GM19023 (cell line): ENCODE measurements around the gene TAGAP.

Experiments used
- ATAC-seq: cut with Tn5 transposase; IDR thresholded peaks from one replicate; pipeline ENCODE4 v1.9.1; 2021; ENCODE audit warnings: mild to moderate bottlenecking, moderate library complexity; ENCODE audit not compliant: unreplicated experiment

The TAGAP gene

DNA sequence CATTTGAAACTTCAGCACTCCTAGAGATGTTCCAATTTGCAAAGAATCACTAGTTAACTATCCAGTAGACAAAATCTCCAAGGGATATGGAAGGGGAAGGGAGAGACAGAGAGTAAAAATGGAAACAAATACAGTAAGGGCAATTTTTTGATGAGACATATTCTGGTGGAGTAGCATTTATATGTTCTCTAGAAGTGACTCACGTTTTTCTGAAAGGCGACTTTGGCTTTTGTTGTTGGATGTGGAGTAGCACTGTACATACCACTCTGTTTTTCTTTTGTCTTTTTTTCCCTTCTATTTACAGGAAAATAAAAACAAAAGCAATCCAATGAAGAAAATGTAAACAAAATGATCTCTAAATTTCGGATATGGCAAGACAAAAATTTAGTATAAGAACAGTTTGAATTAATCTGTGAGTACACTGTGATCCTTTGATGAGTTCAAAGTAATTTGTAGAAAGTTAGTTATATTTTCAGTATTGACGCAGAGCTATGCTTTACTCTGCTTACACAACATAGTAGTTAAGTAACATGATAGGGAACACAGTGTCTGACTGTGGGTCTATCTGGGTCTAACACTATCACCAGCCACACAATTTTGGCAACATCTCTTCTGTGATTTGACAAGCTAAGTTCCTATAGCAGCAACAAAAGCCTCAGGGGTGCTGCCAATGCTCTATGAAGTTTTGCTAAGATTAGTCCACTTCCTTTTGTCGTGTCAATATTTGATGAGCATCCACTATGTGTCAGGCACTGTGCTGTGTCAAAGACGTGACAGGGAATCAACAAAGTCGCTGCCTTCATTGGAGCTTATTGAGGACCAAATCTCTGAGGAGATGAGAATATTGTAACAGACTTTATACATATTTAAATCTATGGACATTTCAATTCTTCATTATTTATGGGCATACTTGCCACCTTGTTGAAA, 27.3 kb upstream of the TAGAP start:
- ATAC-seq = no peak

DNA sequence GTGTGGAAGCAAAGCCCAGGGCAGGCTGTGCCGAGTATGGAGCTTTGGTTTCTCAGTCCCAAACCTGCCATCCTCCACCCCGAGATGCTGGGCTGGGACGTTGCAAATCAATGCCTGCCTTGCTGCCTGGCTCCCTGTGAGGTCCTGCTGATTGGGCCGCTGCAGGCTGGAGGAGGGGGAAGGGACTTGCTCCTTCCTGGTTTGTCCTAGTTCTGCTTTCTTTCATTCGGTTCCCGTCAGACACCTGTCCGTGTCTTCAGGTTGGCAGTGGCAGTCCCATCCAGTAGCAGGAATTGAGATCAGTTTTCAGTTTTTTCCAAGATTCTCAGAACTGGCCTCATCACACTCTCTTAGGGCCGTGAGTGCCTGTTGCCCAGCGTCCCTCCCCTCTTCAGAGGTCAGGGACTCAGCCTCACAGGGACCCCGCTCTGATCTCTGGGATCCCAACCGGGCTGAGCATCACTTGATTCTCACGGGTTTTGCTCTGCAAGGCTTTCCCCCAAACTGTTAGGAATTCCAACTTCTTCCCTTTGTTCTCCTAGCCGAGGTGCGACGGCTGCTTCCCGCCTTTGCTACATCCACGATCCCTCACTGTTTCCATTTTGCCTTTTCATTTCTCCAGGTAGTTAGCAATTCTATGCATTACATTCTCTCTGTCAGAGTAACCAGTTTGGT, 24.2 kb upstream of the TAGAP start:
- ATAC-seq = no peak

DNA sequence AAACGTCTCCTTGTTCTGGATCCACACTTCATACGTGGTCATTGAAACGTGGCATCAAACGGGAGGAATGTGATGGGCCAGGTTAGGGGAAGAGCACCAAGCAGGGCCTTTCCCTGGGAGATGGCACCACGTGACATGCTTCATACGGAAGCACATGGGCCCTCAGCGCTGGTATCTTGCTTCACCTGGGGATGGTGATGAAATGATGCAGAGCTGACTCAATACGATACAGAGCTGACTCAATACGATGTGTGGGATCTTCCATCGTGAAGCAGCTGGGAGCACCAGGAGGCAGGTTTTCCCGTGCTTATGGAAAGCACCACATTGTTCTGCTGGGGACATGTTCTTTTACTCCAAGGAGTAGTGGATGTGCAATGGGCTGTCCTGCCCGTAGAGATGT, 22.5 kb upstream of the TAGAP start:
- ATAC-seq = no peak

DNA sequence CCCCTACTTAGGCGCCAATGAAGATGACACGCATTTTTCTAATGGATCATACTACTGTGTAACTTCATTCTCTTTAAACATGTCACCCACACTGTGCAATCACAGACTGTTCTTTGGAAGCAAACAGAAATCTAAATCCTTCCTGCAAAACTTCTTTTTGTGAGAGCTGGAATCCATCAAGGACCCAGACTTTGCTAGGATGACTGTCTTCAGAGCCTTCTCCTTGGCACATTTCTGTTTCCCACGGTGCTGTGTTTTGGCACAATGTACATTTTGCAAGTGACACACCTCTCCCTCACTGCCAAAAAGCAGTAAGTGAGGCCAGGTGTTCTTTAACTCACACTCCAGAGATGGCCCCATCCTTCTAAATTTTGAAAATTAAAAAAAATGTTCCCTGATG, 21.7 kb upstream of the TAGAP start:
- ATAC-seq = no peak

DNA sequence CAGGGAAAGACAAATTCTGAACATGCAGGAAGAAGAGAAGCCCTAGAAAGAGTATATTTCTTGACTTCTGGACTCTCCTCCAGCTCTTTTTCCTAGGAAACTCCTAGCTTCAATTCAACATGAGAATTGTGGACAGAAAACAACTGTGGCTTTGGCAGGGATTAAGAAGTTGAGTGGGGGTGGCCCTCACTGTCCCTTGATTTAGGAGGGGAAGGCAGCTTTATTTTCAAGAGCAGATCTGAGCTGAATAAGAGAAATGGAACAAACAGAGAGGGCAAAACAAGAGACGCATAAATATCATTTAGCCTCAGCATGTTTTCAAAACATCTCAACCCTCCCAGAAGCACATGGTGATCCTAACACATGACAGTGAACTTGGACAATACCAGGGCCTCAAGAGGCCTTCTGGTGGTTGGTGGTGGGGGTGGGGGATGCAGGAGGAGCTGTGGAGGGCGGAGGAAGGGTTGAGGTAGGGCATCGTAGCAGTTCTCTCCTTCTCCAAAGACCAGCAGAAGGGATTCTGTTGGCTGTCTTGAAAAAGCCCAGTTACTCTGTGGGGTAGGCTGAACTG, 21.1 kb upstream of the TAGAP start:
- ATAC-seq = no peak

DNA sequence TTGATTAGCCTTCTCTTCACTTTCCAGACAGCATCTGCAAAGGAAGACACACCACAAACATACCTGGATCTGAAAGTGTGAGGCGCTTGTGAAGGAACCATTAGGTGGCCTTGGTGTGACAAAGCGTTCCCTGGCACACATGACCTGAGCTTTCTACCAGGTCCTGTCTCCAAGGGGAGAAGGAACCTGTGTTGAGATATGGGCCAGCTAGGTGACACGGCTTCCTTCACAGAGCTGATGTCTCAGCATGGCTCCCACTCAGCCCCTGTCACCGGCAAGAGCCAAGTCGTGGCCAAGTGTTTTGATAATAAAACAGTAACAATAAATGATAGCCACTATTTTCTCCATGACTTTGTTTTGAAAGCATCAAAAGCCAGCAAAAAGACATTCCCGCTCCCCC, 20.3 kb upstream of the TAGAP start:
- ATAC-seq = no peak

DNA sequence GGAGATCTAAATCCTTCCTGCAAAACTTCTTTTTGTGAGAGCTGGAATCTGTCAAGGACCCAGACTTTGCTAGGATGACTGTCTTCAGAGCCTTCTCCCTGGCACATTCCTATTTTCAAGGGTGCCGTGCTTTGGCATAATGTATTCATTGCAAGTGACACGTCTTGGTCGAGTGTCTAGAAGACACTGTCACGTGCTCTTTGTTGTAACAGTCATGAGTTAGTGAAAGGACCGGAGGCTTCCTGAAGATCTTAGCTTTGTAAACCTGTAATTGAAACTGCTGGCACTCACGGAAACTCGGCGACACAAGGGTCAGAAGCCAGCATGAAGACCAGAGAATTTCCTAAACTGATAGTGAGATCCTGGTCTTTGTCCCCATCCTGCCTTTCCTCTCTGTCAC, 19.7 kb upstream of the TAGAP start:
- no peak for ATAC-seq

DNA sequence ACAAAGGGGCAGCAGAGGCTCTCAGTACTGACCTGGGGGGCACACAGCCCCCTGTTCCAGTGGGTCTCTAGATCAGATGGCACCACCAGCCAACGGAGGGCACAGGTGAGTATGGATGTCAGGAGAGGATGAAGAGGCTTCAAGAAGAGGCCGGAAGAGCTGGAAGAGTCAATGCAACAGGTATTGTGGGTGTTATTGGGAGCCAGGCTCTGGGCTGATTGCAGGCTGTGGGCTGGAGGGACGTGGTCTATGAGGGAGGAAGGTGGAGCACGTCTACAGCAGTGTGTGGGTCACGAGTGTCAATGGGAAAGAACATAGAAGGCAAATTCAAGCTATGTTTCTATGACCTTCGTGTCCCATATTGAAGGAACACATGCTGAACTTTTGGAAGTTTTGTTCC, 18.8 kb upstream of the TAGAP start:
- no peak for ATAC-seq

DNA sequence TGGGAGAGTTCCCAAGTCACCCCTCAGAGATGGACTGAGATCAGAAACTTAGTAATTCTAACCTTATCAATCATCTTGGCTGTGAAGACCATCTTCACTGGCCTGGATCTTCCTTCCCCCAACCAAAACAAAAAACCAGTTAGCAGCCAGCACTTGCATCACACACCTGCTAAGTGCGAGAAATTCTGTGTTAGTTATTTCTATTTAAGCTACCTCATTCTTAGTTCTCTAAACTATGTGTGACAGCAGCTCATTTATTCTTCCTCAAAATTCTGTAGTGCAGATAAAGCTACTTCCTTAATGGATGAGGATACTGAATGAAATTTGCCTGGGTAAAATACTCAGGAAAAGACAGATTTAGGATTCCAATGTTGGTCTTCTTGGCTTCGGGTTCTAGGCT, 18.2 kb upstream of the TAGAP start:
- ATAC-seq = no peak

DNA sequence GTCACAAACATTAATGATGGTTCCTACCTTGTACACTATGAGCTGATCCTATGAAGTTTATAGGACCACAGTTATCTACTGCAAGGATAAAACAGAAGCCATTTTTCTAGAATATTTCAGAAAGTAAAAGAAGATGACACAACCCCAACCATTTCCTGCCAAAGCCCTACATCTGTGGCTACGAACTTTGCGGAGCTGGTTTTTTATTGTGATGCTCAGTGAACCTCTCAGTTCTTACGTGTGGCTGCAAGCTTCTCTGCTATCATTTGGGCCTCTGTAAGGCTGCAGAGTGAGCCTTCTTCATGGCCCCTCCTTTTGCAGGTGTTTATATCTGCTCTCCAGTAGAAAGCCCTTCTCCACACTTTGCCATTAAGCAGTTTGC, 17.8 kb upstream of the TAGAP start:
- no peak for ATAC-seq

DNA sequence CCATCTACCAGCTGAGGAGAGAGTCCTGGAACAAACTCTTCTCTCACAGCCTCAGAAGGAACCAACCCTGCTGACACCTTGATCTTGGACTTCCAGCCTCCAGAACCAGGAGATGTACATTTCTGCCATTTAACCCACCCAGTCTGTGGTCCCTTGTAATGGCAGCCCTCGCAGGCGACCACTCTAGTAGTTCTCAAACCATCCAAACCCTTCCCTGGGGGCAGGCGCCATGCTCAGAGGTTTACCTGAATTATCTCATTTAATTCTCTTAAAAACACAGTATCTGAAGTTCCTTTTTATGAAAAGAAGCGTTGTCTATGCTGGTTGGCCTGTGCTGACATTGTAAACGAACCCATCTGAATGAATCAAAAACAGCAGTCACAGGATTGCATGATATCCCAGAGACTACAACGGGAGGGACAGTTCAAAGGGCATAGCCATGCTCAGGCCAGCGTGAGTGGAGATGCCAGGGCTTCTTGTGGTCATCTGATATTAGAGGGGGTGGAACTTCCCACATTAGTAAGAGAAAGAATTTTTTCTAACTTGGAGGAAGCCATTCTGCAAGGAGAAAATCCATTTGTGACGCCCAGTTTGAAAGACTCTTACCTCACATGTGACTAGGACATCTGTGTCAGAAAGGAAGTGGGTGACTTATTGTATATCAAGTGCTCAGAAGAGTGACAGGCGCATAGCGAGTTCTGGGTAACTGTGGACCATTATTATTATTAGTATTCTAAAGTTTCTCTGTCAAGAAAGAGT, 17.2 kb upstream of the TAGAP start:
- ATAC-seq = no peak

DNA sequence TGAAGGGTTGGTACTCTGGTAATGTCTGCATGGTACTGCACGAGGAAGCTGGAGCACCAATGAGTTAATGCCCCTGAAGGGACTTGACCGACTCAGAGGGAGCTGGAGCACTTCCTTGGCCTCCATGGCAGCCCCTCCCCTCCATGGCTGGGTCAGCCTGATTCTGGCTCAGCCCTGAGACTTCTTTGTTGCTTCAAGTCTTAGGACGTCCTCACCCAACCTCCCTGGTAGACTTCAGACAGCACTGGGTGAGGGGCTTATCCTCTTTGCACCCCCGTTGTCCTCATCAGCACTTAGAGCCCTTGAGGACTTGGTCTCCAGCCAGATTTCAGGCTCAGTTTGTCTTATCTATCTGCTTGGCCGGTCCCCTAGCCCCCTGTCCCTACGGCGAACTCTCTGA, 16.4 kb upstream of the TAGAP start:
- no peak for ATAC-seq

DNA sequence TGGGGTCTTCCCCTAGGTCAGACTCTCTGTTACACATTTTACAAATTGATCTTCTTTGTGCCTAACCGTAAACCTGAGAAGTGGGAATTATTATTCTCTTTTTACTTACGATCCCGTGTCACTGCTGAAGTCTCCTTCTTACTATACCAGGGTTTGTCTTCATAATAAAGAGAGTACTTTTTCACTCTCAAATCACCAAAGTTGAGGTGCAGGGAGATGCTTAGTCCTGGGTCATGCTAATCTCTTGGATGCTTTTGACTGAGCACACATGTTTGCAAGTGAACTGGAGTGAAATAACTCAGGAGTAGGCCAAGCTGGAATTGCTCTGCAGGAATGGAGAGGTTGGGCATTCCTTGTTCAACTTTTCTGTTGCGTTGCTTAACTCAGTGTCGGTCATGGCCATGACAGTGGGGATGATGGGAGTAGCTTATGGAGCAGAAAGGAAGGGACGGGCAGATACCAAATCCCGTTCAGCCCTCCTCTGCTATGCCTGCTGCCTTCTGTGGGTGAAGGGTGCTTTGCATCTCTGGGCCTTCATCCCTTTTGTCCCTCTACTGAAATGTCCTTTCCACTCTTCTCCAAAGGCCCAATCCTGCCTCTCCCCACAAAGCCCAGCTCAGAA, 15.2 kb upstream of the TAGAP start:
- no peak for ATAC-seq

DNA sequence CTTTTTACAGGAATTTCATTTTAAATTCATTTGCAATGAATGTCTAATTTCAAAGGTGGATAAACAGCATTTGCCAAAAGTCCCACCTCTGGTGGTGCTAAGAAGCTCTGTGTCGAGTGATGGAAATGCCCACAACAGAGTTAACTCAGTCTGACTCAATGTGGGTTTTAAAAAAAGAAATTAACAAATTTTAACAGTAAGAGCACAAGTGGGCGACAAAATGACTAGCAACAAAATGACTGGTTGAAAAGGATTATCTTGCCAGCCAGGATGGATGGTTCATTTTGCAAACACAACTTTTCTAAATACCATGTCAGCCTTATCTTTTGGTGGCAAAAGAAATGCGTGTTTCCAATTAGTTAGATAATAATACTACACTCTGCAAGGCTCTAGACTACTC, 14.3 kb upstream of the TAGAP start:
- no peak for ATAC-seq

DNA sequence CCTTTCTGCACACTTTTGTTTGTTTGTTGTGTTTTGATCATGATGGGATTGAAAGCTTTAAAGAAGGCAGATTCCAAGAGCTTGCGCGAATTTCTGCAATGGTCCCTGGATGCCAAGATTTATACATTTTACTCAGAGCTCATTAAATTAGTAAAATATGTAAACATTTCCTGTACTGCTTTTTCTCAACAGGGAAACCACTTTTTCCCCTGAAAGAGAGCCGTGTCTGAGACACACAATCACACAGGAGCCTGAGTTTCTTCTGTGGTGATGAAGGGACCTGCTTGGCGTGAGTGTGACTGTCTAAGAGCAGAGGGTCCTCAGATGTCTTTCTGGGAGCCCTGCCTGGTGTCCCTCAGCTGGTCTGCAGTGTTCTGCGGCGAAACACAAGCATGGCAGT, 12.1 kb upstream of the TAGAP start:
- no peak for ATAC-seq

DNA sequence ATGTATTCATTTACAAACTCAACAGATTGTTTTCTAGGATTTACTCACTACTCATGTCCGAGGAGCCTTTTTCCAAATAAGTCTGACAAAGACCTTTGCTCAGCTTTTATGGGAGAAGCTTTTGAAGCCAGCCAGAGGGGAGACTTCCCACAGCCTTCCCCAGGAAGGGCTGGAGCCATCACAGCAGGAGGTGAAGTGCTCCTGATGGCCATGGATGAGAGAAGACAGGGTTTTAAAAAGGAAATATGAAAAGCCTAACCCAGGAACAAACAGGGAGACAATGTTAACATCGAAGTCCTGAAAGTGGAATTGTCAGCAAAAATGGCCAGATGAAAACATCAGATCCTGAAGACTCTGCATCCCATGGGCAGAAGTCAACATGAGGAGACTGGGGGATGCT, 11.6 kb upstream of the TAGAP start:
- no peak for ATAC-seq

DNA sequence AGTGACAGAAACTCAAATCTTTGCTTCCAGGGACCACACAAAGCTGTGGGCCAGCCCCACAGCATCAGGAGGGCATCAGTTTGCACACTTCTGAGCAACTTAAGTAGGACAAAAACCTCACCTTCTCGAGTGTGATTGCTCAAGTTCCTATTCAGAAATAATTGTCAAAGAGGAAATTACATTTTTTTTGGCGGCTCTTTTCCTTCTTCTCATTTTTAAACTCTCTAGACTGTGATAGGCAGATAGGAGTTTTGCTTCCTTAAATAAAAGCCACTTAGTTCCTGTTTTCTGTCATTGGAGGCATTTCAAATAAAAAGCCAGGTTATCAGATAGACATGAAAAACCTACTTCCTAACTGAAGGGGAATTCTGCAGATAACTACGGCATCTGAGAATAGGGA, 11.2 kb upstream of the TAGAP start:
- no peak for ATAC-seq

DNA sequence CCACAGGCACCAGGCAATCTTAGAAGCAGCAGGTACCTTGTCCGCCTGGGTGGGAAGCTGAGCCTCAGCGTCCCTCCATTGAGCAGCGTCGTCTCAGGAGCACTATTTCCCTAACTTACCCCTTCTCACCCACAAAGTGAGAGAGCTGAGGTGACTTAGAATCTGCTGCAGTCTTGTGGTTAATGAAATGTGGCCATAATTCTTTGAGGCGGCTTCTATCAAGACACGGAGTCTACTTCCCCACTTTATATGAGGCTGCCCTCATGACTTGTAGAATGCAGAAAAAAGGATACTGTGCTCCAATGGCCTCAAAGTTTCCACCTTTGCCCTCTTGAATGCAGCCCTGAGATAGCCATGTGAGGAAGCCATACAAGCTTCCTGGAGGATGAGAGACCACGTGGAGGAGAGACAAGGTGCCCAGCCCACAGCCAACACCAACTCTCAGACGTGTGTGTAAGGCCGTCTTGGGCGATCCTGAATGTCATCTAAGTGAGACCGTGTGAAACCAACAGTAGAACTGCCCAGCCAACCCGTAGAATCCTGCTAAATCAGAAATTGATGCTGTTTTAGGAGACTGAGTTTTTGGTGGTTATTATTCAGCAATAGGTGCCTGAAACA, 9.1 kb upstream of the TAGAP start:
- ATAC-seq = no peak

DNA sequence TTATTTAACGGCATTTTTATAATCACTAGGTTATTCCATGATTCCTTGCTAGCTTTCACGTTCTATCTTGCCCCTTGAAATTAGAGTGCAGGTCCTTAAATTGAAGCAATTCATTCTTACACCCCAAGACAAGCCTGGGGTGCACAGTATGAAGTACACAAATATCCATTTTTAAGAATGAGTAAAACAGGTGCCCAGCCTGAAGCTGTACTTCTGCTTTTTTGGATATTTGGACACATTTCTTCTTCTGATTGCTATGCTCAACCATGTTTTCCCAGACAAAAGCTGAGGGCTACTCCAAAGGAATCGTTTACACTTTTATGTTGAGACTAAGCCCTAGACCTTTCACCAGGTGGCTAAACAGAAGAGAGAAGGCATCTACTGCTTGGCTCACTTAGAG, 7.9 kb upstream of the TAGAP start:
- no peak for ATAC-seq

DNA sequence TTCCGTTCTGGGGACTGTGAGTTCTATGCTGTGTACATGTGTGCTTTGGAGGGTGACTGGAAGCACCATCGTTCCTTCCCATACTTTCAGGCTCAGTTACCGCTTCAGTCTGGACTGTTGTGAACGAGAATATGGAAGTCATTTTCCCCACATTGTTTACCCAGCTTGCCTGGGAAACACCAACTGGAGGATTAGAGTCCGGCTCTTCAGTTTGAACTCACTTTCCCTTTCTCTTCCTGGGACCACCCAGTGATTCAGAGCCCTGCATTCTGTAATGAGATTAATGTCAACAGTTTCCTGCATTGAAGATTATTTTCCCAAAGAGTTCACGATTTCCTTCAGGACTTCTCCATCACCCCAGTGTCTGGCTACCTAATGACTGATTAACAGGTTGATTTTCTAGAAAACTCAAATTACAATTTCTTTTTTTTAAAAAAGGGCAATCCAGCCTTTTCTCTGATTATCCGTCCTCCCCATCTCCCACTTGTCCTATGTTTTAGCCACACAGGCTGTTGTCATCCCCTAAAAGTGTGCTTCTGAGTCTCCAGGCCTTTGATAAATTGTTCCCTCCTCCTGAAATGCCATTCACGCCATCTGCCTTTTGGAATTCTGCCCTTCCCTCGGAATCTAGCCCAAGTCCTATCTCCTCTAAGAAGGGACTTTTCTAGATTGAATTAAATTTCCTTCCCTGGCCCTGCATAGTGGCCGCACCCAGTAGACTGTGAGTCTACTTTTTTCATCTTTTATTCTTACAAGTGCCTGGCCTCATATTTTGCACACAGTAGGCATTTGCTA, 3.3 kb upstream of the TAGAP start:
- no peak for ATAC-seq
